HepG2 (cell line): ENCODE results near the gene C20orf144.

Experiments
- CEBPG ChIP-seq: IDR thresholded peaks from 2 replicates; pipeline ENCODE4 v1.6.1; 2016
- FOSL2 ChIP-seq: sonication (generic); formaldehyde crosslinking; IDR thresholded peaks from 2 replicates; pipeline ENCODE4 v1.4.0; 2020; ENCODE audit warnings: missing genetic modification reagents
- POLR2A ChIP-seq, 2 experiments: IDR thresholded peaks; 2 replicates each; pipeline ENCODE4 v1.6.1; 2011; ENCODE audit warnings: low read depth in 2 of 2, low read length in 2 of 2, mild to moderate bottlenecking in 1 of 2, moderate library complexity in 1 of 2; ENCODE audit not compliant: insufficient read depth in 1 of 2
- RBAK ChIP-seq: sonication (generic); formaldehyde crosslinking; IDR thresholded peaks from 2 replicates; pipeline ENCODE4 v1.5.1; 2020; ENCODE audit warnings: mild to moderate bottlenecking, missing genetic modification reagents
- ZC3H4 ChIP-seq: sonication (generic); formaldehyde crosslinking; IDR thresholded peaks from 2 replicates; pipeline ENCODE4 v1.4.0; 2020; ENCODE audit warnings: missing genetic modification reagents, borderline replicate concordance
- TF ChIP-seq, protein P1 (sequence below), 2 experiments: IDR thresholded peaks; 2 replicates each; pipeline ENCODE4 v1.6.1; 2011 to 2012; ENCODE audit warnings: low read length in 2 of 2, borderline replicate concordance in 1 of 2, low read depth in 1 of 2, mild to moderate bottlenecking in 1 of 2, moderate library complexity in 1 of 2
- TF ChIP-seq, protein P2 (sequence below): sonication (generic); formaldehyde crosslinking; IDR thresholded peaks from 2 replicates; pipeline ENCODE4 v1.8.1; 2023; ENCODE audit warnings: missing genetic modification reagents, inconsistent platforms, borderline replicate concordance
- TF ChIP-seq, protein P3 (sequence below): sonication (generic); formaldehyde crosslinking; IDR thresholded peaks from 2 replicates; pipeline ENCODE4 v1.4.0; 2020; ENCODE audit warnings: missing genetic modification reagents
- TF ChIP-seq, protein P4 (sequence below): sonication (generic); formaldehyde crosslinking; IDR thresholded peaks from 2 replicates; pipeline ENCODE4 v1.8.1; 2023; ENCODE audit warnings: mild to moderate bottlenecking, moderate library complexity, missing genetic modification reagents

DNA sequence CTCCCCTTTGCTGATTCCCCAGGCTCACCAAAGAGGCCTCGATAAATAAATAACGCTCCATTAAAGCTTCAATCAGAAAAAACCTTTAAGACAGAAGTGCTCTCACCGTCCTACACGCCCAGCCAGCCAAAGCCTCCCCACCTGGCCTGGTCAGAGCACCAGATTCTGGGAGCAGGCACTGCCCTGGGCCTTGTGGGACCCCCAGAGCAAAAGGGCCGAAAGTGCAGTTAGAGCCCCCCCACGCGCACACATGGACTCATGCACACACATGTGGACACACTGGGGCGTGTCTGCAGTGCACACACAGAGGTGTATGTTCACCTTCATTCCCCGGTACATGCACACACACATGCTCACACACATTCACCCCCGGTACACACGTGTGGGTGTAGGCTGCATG lies 14.0 kb downstream of the C20orf144 start:
- TF ChIP-seq, protein P1, sequence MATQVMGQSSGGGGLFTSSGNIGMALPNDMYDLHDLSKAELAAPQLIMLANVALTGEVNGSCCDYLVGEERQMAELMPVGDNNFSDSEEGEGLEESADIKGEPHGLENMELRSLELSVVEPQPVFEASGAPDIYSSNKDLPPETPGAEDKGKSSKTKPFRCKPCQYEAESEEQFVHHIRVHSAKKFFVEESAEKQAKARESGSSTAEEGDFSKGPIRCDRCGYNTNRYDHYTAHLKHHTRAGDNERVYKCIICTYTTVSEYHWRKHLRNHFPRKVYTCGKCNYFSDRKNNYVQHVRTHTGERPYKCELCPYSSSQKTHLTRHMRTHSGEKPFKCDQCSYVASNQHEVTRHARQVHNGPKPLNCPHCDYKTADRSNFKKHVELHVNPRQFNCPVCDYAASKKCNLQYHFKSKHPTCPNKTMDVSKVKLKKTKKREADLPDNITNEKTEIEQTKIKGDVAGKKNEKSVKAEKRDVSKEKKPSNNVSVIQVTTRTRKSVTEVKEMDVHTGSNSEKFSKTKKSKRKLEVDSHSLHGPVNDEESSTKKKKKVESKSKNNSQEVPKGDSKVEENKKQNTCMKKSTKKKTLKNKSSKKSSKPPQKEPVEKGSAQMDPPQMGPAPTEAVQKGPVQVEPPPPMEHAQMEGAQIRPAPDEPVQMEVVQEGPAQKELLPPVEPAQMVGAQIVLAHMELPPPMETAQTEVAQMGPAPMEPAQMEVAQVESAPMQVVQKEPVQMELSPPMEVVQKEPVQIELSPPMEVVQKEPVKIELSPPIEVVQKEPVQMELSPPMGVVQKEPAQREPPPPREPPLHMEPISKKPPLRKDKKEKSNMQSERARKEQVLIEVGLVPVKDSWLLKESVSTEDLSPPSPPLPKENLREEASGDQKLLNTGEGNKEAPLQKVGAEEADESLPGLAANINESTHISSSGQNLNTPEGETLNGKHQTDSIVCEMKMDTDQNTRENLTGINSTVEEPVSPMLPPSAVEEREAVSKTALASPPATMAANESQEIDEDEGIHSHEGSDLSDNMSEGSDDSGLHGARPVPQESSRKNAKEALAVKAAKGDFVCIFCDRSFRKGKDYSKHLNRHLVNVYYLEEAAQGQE (IDR thresholded peaks at IDR 0.05; ENCODE audit: borderline replicate concordance in 1 of 2, low read depth in 1 of 2, low read length in 2 of 2) = no peak
- TF ChIP-seq, protein P2, sequence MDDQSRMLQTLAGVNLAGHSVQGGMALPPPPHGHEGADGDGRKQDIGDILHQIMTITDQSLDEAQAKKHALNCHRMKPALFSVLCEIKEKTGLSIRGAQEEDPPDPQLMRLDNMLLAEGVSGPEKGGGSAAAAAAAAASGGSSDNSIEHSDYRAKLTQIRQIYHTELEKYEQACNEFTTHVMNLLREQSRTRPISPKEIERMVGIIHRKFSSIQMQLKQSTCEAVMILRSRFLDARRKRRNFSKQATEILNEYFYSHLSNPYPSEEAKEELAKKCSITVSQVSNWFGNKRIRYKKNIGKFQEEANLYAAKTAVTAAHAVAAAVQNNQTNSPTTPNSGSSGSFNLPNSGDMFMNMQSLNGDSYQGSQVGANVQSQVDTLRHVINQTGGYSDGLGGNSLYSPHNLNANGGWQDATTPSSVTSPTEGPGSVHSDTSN (CRISPR knock-in tag) = no peak
- TF ChIP-seq CEBPG (CRISPR knock-in tag) (no peak), POLR2A (IDR thresholded peaks at IDR 0.05; ENCODE audit: insufficient read depth in 1 of 2, low read depth in 2 of 2, low read length in 2 of 2) (no peak), ZC3H4 (no peak), FOSL2 (CRISPR knock-in tag) (no peak), RBAK (CRISPR knock-in tag) (no peak)
- TF ChIP-seq, protein P3, sequence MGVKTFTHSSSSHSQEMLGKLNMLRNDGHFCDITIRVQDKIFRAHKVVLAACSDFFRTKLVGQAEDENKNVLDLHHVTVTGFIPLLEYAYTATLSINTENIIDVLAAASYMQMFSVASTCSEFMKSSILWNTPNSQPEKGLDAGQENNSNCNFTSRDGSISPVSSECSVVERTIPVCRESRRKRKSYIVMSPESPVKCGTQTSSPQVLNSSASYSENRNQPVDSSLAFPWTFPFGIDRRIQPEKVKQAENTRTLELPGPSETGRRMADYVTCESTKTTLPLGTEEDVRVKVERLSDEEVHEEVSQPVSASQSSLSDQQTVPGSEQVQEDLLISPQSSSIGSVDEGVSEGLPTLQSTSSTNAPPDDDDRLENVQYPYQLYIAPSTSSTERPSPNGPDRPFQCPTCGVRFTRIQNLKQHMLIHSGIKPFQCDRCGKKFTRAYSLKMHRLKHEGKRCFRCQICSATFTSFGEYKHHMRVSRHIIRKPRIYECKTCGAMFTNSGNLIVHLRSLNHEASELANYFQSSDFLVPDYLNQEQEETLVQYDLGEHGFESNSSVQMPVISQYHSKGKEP = no peak
- TF ChIP-seq, protein P4, sequence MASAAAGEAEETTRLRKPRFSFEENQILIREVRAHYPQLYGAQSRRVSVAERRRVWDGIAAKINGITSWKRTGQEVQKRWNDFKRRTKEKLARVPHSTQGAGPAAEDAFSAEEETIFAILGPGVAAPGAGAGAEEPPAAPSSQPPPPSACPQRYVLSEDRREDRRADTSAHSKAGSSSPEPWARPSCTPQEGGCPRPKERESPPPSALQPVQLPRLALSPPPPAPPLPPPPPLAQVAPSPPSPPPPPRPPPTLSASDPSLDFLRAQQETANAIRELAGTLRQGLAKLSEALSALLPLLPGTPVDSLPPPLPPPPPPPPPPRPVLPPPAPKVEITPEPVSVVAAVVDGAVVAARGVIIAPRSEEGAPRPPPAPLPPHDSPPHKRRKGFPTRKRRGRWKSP (CRISPR knock-in tag) = no peak
